NB4 (cell line): Measurements from ENCODE around the gene MAD1L1.

Experiments
- MYC ChIP-seq: IDR thresholded peaks from 2 replicates; pipeline ENCODE4 v1.6.1; 2011; ENCODE audit warnings: low read depth, low read length
- POLR2A ChIP-seq: IDR thresholded peaks from 2 replicates; pipeline ENCODE4 v1.6.1; 2011; ENCODE audit warnings: mild to moderate bottlenecking; ENCODE audit not compliant: insufficient read length; ENCODE audit errors: extremely low read depth
- TF ChIP-seq, protein P1 (sequence below): IDR thresholded peaks from one replicate; pipeline ENCODE4 v1.5.1; 2012; ENCODE audit warnings: low read depth, low read length
- TF ChIP-seq, protein P2 (sequence below): IDR thresholded peaks from 2 replicates; pipeline ENCODE4 v1.6.1; 2011; ENCODE audit warnings: low read depth, low read length

GRCh38 chr7:2022737-2023250 lies 210.0 kb downstream of the MAD1L1 start:
- TF ChIP-seq, protein P1, sequence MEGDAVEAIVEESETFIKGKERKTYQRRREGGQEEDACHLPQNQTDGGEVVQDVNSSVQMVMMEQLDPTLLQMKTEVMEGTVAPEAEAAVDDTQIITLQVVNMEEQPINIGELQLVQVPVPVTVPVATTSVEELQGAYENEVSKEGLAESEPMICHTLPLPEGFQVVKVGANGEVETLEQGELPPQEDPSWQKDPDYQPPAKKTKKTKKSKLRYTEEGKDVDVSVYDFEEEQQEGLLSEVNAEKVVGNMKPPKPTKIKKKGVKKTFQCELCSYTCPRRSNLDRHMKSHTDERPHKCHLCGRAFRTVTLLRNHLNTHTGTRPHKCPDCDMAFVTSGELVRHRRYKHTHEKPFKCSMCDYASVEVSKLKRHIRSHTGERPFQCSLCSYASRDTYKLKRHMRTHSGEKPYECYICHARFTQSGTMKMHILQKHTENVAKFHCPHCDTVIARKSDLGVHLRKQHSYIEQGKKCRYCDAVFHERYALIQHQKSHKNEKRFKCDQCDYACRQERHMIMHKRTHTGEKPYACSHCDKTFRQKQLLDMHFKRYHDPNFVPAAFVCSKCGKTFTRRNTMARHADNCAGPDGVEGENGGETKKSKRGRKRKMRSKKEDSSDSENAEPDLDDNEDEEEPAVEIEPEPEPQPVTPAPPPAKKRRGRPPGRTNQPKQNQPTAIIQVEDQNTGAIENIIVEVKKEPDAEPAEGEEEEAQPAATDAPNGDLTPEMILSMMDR = no peak
- TF ChIP-seq POLR2A (no peak), MYC (no peak)
- TF ChIP-seq, protein P2, sequence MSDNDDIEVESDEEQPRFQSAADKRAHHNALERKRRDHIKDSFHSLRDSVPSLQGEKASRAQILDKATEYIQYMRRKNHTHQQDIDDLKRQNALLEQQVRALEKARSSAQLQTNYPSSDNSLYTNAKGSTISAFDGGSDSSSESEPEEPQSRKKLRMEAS = no peak
